ENCODE results near the gene IL17F.

The IL17F gene

DNA sequence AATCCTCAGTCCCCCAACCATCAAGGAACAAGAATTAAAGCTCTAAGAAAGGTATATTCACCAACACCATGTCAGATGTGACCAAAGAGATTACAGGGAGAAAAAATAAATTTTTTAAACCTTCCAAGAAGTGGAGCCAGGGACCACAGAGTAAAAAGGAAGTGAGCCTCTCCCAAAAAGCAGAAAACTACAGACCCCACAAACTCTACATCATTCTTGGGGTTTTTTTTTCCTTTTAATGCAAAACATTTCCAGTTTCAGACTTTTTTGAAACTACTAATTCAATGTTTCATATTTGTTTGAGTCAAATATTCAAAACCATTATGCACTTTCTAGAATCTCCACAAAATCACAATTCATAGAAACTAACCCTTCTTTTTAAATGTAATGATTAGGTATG lies 6.8 kb upstream of the IL17F start:
- Histone ChIP-seq H3K4me3 (ENCODE audit: low read depth, low read length) (no peak overlapping the region), H3K27ac (no peak overlapping the region), H3K9ac (no peak overlapping the region), H3K27me3 (ENCODE audit: control insufficient read depth, insufficient read depth, low read length) (no peaks in the 10 kb centered on the region), H3K4me2 (ENCODE audit: low read length) (no peak overlapping the region), H3K4me1 (no peaks in the 10 kb centered on the region), H3K9me3 (ENCODE audit: control insufficient read depth, low read length) (no peaks in the 10 kb centered on the region), H3K79me2 (no peaks in the 10 kb centered on the region), H2AFZ (no peak overlapping the region), H3K36me3 (ENCODE audit: control insufficient read depth, insufficient read depth, low read length) (no peaks in the 10 kb centered on the region)
- no peak for TF ChIP-seq CTCF (IDR thresholded peaks at IDR 0.05)

DNA sequence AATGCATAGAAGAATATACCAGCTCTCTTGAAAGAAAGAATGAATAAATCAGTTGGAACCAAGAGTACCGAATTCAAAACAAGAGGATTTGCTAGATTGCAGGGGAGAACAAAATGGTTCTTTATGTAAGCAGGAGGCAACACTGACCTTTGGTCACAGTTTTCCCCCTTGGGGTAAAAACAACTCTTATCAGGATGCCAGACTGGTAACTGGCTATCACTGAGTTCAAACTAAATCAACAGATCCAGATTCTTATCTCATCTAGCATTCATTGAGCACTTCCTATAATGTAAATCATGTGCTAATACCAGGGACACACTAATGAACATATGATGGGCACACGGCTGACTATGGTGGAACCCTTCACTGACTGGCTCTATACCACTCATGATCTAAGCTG lies 4.8 kb upstream of the IL17F start:
- no peaks in the 10 kb centered on the region for H3K9me3 ChIP-seq (ENCODE audit: control insufficient read depth, low read length)
- no peak overlapping the region for H2AFZ ChIP-seq
- no peaks in the 10 kb centered on the region for H3K79me2 ChIP-seq
- no peaks in the 10 kb centered on the region for H3K36me3 ChIP-seq (ENCODE audit: control insufficient read depth, insufficient read depth, low read length)
- H3K4me1 ChIP-seq = no peaks in the 10 kb centered on the region
- H3K27ac ChIP-seq = no peak overlapping the region
- no peak for TF ChIP-seq CTCF (IDR thresholded peaks at IDR 0.05)
- no peak overlapping the region for H3K4me3 ChIP-seq (ENCODE audit: low read depth, low read length)
- no peak overlapping the region for H3K9ac ChIP-seq
- no peaks in the 10 kb centered on the region for H3K27me3 ChIP-seq (ENCODE audit: control insufficient read depth, insufficient read depth, low read length)
- no peak overlapping the region for H3K4me2 ChIP-seq (ENCODE audit: low read length)

- Histone ChIP-seq H3K4me1 (peaks cover 6% of the 10 kb centered on the region), H3K27me3 (ENCODE audit: control insufficient read depth, insufficient read depth, low read length) (no peaks in the 10 kb centered on the region), H3K4me3 (ENCODE audit: low read depth, low read length) (no peak overlapping the region), H3K9me3 (ENCODE audit: control insufficient read depth, low read length) (no peaks in the 10 kb centered on the region), H3K27ac (no peak overlapping the region), H3K36me3 (ENCODE audit: control insufficient read depth, insufficient read depth, low read length) (no peaks in the 10 kb centered on the region), H3K9ac (no peak overlapping the region), H2AFZ (no peak overlapping the region), H3K79me2 (no peaks in the 10 kb centered on the region), H3K4me2 (ENCODE audit: low read length) (no peak overlapping the region)
- TF ChIP-seq CTCF (IDR thresholded peaks at IDR 0.05) = no peak
These were observed 1.1 kb upstream of the IL17F start for GRCh38 chr6:52245425-52245824.

DNA sequence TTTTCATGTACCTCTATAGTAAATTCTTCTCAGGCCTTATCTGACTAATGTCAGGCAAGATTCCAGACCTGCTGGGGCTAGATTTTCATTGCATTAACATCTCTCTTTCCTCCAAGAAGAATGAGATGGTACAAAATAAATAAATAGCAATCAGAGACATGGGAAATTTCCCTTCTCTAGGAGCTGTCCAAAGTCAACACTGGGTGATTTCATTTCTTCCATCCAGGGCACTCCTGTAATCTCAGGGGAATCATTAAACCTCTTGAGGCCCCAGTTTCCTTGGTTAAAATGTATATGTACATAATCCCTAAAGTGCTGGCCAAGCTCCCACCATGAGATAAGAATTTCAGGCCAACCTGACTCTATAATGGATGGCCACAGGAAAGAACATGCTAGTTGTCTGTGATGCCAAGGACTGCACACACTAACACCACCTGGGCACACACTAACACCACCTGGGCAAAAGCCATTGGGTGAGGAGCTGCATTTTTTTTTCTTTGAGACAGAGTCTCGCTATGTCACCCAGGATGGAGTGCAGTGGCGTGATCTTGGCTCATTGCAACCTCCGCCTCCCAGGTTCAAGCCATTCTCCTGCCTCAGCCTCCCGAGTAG lies 912 bp downstream of the IL17F start:
- no peaks in the 10 kb centered on the region for H3K79me2 ChIP-seq
- no peaks in the 10 kb centered on the region for H3K9me3 ChIP-seq (ENCODE audit: control insufficient read depth, low read length)
- no peak overlapping the region for H3K27ac ChIP-seq
- peaks cover 6% of the 10 kb centered on the region for H3K4me1 ChIP-seq
- H2AFZ ChIP-seq = peak overlapping the region; percentile 21
- H3K36me3 ChIP-seq (ENCODE audit: control insufficient read depth, insufficient read depth, low read length) = no peaks in the 10 kb centered on the region
- TF ChIP-seq CTCF (IDR thresholded peaks at IDR 0.05) = no peak
- no peak overlapping the region for H3K4me2 ChIP-seq (ENCODE audit: low read length)
- H3K27me3 ChIP-seq (ENCODE audit: control insufficient read depth, insufficient read depth, low read length) = no peaks in the 10 kb centered on the region
- H3K4me3 ChIP-seq (ENCODE audit: low read depth, low read length) = no peak overlapping the region
- no peak overlapping the region for H3K9ac ChIP-seq

- peak overlapping the region; percentile 26 for H3K4me2 ChIP-seq (ENCODE audit: low read length)
- H3K9me3 ChIP-seq (ENCODE audit: control insufficient read depth, low read length) = no peaks in the 10 kb centered on the region
- H3K27me3 ChIP-seq (ENCODE audit: control insufficient read depth, insufficient read depth, low read length) = no peaks in the 10 kb centered on the region
- no peak overlapping the region for H3K27ac ChIP-seq
- peaks cover 6% of the 10 kb centered on the region for H3K4me1 ChIP-seq
- no peak for TF ChIP-seq CTCF (IDR thresholded peaks at IDR 0.05)
- no peaks in the 10 kb centered on the region for H3K79me2 ChIP-seq
- no peak overlapping the region for H3K9ac ChIP-seq
- no peak overlapping the region for H2AFZ ChIP-seq
- no peaks in the 10 kb centered on the region for H3K36me3 ChIP-seq (ENCODE audit: control insufficient read depth, insufficient read depth, low read length)
- H3K4me3 ChIP-seq (ENCODE audit: low read depth, low read length) = no peak overlapping the region
These were observed 2.5 kb downstream of the IL17F start for GRCh38 chr6:52241819-52242218.
